AG04449 (cell line): ENCODE measurements around the gene CTCFL.

ENCODE experiments used
- CTCF ChIA-PET: fragments of 350-600 bp; formaldehyde crosslinking; extraction: SDS; loops from one replicate; lab custom pipeline; 2021; ENCODE audit warnings: antibody characterized with exemption; lab: Yijun Ruan, JAX
- POLR2A ChIA-PET: fragments of 400-600, 350-600 bp; formaldehyde crosslinking; extraction: SDS; loops from one replicate; lab custom pipeline; 2020; ENCODE audit warnings: antibody characterized with exemption, inconsistent platforms; lab: Yijun Ruan, JAX
- DNase-seq: peaks from one replicate; pipeline ENCODE4 v3.0.0-alpha.2; 2010; ENCODE audit warnings: low read depth, low spot score
- H3K4me3 ChIP-seq: 2 replicates; pipeline ENCODE4 v1.5.1; 2011; ENCODE audit warnings: low read depth, mild to moderate bottlenecking, control low read depth, low read length
- CTCF ChIP-seq: IDR thresholded peaks from one replicate; pipeline ENCODE4 v1.5.1; 2011; ENCODE audit warnings: mild to moderate bottlenecking, moderate library complexity, low read length, control low read depth, inconsistent platforms; ENCODE audit not compliant: insufficient read depth; ENCODE audit errors: missing control alignments

Gene CTCFL

GRCh38 chr20:57470666-57471495 is 54.1 kb downstream of the CTCFL start:
- ChIA-PET CTCF (no interaction called here), POLR2A (no interaction called here)
- TF ChIP-seq CTCF: no peak
- H3K4me3 ChIP-seq: no peak overlapping the region
- no peak for DNase-seq

- DNase-seq: no peak
- CTCF ChIA-PET: interaction anchor here (0.8 kb wide), 1 partner anchor 11 kb away, joined by 4 read pairs; no protein-coding TSS in a partner anchor
- no peak for TF ChIP-seq CTCF
- H3K4me3 ChIP-seq: no peak overlapping the region
- POLR2A ChIA-PET: no interaction called here
These were observed 54.8 kb downstream of the CTCFL start for GRCh38 chr20:57470212-57470522.

GRCh38 chr20:57469418-57470211 is 55.3 kb downstream of the CTCFL start:
- no peak for DNase-seq
- TF ChIP-seq CTCF: no peak
- ChIA-PET POLR2A (no interaction called here), CTCF (interaction anchor here (0.8 kb wide), 1 partner anchor 12 kb away, joined by 4 read pairs; no protein-coding TSS in a partner anchor)
- H3K4me3 ChIP-seq: no peak overlapping the region

GRCh38 chr20:57468523-57469417 is 56.2 kb downstream of the CTCFL start:
- CTCF ChIA-PET: no interaction called here
- no peak overlapping the region for H3K4me3 ChIP-seq
- POLR2A ChIA-PET: no interaction called here
- no peak for TF ChIP-seq CTCF
- DNase-seq: no peak

- no peak for DNase-seq
- no peak overlapping the region for H3K4me3 ChIP-seq
- ChIA-PET CTCF (interaction anchor here (1.1 kb wide), 1 partner anchor 13 kb away, joined by 3 read pairs; no protein-coding TSS in a partner anchor), POLR2A (no interaction called here)
- TF ChIP-seq CTCF: no peak
These were observed 57.2 kb downstream of the CTCFL start for GRCh38 chr20:57467742-57468141.
